ENCODE measurements around the gene DRG1.
"Not testable (repeated sequence)": the region's sequence is repeated elsewhere in the genome, so short reads cannot be mapped to it uniquely, and the experiment has no call there.

Gene DRG1

DNA sequence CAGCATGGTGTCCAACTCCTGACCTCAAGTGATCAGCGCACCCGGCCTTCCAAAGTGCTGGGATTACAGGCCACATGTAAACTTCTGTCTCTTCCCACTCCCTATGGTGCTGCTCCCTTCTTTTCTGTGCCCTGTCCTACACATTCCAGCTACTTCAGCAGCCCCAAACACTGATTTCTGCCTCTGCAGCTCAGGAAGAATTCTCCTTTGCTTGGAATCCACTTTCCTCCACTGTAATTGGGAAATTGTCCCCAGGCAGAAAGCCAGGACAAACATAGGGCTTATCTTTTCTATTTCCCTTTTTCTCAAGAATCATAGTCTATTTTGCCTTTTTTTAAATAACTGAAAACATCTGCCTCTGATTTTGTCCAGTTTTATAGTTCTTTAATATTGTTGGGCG is 21.3 kb upstream of the DRG1 start:
- H3K9me2 ChIP-seq (replicated peaks; ENCODE audit: insufficient read depth, low read length), result no peaks in the 10 kb centered on the region

DNA sequence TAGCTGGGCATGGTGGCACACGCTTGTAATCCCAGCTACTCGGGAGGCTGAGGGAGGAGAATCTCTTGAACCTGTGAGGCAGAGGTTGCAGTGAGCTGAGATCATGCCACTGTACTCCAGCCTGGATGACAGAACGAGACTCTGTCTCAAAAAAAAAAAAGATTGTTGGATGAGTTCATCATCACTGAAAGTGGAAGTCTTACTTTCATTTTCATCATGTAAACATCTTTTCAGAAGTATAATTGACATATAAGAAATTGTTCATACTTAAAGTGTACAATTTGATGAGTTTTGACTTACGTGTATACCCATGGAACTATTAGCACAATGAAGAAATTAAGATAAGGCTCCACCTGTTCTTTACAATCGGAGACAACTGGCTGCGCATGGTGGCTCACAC is 20.8 kb upstream of the DRG1 start:
- H3K36me3 ChIP-seq (ENCODE audit: low read length); H3K79me2 ChIP-seq (ENCODE audit: insufficient read depth, low read length); H2AFZ ChIP-seq (ENCODE audit: low read depth, low read length, severe bottlenecking); H3K4me3 ChIP-seq (ENCODE audit: insufficient read depth, low read length, poor library complexity, severe bottlenecking); H3K9me3 ChIP-seq (ENCODE audit: insufficient read depth, low read length); H3K27ac ChIP-seq (ENCODE audit: low read depth, low read length); H4K20me1 ChIP-seq (ENCODE audit: low read depth, low read length); H3F3A ChIP-seq (ENCODE audit: insufficient read depth); H3K27me3 ChIP-seq (ENCODE audit: low read length); H3K9me2 ChIP-seq (replicated peaks; ENCODE audit: insufficient read depth, low read length); H3K4me2 ChIP-seq (ENCODE audit: low read depth, low read length, poor library complexity, severe bottlenecking); H3K9ac ChIP-seq (ENCODE audit: low read length): not testable (repeated sequence)

More for the DNA sequence above, 21.3 kb upstream of the DRG1 start:
- Histone ChIP-seq H3K4me2 (ENCODE audit: low read depth, low read length, poor library complexity, severe bottlenecking) (no peak overlapping the region), H3K9me3 (ENCODE audit: insufficient read depth, low read length) (no peaks in the 10 kb centered on the region), H2AFZ (ENCODE audit: low read depth, low read length, severe bottlenecking) (no peak overlapping the region), H3K9ac (ENCODE audit: low read length) (no peak overlapping the region), H3K27ac (ENCODE audit: low read depth, low read length) (no peak overlapping the region), H3K27me3 (ENCODE audit: low read length) (no peaks in the 10 kb centered on the region), H4K20me1 (ENCODE audit: low read depth, low read length) (no peaks in the 10 kb centered on the region), H3K4me3 (ENCODE audit: insufficient read depth, low read length, poor library complexity, severe bottlenecking) (no peak overlapping the region), H3K79me2 (ENCODE audit: insufficient read depth, low read length) (no peaks in the 10 kb centered on the region), H3K36me3 (ENCODE audit: low read length) (no peaks in the 10 kb centered on the region), H3F3A (ENCODE audit: insufficient read depth) (no peaks in the 10 kb centered on the region)
- TF ChIP-seq, protein P1, sequence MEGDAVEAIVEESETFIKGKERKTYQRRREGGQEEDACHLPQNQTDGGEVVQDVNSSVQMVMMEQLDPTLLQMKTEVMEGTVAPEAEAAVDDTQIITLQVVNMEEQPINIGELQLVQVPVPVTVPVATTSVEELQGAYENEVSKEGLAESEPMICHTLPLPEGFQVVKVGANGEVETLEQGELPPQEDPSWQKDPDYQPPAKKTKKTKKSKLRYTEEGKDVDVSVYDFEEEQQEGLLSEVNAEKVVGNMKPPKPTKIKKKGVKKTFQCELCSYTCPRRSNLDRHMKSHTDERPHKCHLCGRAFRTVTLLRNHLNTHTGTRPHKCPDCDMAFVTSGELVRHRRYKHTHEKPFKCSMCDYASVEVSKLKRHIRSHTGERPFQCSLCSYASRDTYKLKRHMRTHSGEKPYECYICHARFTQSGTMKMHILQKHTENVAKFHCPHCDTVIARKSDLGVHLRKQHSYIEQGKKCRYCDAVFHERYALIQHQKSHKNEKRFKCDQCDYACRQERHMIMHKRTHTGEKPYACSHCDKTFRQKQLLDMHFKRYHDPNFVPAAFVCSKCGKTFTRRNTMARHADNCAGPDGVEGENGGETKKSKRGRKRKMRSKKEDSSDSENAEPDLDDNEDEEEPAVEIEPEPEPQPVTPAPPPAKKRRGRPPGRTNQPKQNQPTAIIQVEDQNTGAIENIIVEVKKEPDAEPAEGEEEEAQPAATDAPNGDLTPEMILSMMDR (IDR thresholded peaks at IDR 0.05; ENCODE audit: insufficient read depth, low read length, poor library complexity, severe bottlenecking), result no peak
- no peak for TF ChIP-seq EZH2phosphoT487 (conservative IDR thresholded peaks at IDR 0.05; ENCODE audit: low read length)

DNA sequence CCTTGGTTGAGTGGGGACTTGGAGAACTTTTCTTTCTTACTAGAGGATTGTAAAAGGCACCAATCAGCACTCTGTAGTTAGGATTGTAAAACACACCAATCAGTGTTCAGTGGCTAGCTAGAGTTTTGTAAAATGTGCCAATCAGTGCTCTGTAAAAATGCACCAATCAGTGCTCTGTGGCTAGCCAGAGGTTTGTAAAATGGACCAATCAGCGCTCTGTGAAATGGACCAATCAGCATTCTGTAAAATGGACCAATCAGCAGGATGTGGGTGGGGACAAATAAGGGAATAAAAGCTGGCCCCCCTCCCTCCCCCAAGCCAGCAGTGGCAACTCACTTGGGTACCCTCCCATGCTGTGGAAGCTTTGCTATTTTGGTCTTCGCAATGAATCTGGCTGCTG is 5.5 kb upstream of the DRG1 start:
- no peak overlapping the region for H3K4me3 ChIP-seq (ENCODE audit: insufficient read depth, low read length, poor library complexity, severe bottlenecking)

GRCh38 chr22:31394326-31394725 is 5.1 kb upstream of the DRG1 start:
- Histone ChIP-seq H3K4me2 (ENCODE audit: low read depth, low read length, poor library complexity, severe bottlenecking) (no peak overlapping the region), H3K9me3 (ENCODE audit: insufficient read depth, low read length) (no peaks in the 10 kb centered on the region), H3K27me3 (ENCODE audit: low read length) (no peaks in the 10 kb centered on the region), H3K36me3 (ENCODE audit: low read length) (no peaks in the 10 kb centered on the region), H3K79me2 (ENCODE audit: insufficient read depth, low read length) (no peaks in the 10 kb centered on the region), H3F3A (ENCODE audit: insufficient read depth) (0 out of 2 replicates have a peak, but pooled peaks cover 8% of the 10 kb centered on the region), H3K27ac (ENCODE audit: low read depth, low read length) (no peak overlapping the region), H2AFZ (ENCODE audit: low read depth, low read length, severe bottlenecking) (no peak overlapping the region), H4K20me1 (ENCODE audit: low read depth, low read length) (no peaks in the 10 kb centered on the region), H3K9ac (ENCODE audit: low read length) (no peak overlapping the region), H3K4me3 (ENCODE audit: insufficient read depth, low read length, poor library complexity, severe bottlenecking) (no peak overlapping the region), H3K9me2 (replicated peaks; ENCODE audit: insufficient read depth, low read length) (no peaks in the 10 kb centered on the region)
- TF ChIP-seq EZH2phosphoT487 (conservative IDR thresholded peaks at IDR 0.05; ENCODE audit: low read length), result no peak
- TF ChIP-seq, protein P1 (IDR thresholded peaks at IDR 0.05; ENCODE audit: insufficient read depth, low read length, poor library complexity, severe bottlenecking), result no peak

More for the DNA sequence above, 5.5 kb upstream of the DRG1 start:
- H3K9ac ChIP-seq (ENCODE audit: low read length), result no peak overlapping the region
- no peaks in the 10 kb centered on the region for H3K9me3 ChIP-seq (ENCODE audit: insufficient read depth, low read length)
- no peaks in the 10 kb centered on the region for H3K27me3 ChIP-seq (ENCODE audit: low read length)
- 0 out of 2 replicates have a peak, but pooled peaks cover 8% of the 10 kb centered on the region for H3F3A ChIP-seq (ENCODE audit: insufficient read depth)
- no peaks in the 10 kb centered on the region for H3K9me2 ChIP-seq (replicated peaks; ENCODE audit: insufficient read depth, low read length)
- no peaks in the 10 kb centered on the region for H4K20me1 ChIP-seq (ENCODE audit: low read depth, low read length)
- H3K36me3 ChIP-seq (ENCODE audit: low read length), result no peaks in the 10 kb centered on the region
- no peak overlapping the region for H2AFZ ChIP-seq (ENCODE audit: low read depth, low read length, severe bottlenecking)
- no peak overlapping the region for H3K27ac ChIP-seq (ENCODE audit: low read depth, low read length)
- no peaks in the 10 kb centered on the region for H3K79me2 ChIP-seq (ENCODE audit: insufficient read depth, low read length)
- no peak for TF ChIP-seq EZH2phosphoT487 (conservative IDR thresholded peaks at IDR 0.05; ENCODE audit: low read length)
- TF ChIP-seq, protein P1 (IDR thresholded peaks at IDR 0.05; ENCODE audit: insufficient read depth, low read length, poor library complexity, severe bottlenecking), result no peak
- H3K4me2 ChIP-seq (ENCODE audit: low read depth, low read length, poor library complexity, severe bottlenecking), result no peak overlapping the region

Measured in SU-DHL-6 (cell line).